Upper lobe of left lung (tissue), 4 donors: ENCODE results near the gene DDAH1.

ENCODE experiments used
- CTCF ChIP-seq, 6 experiments: fragments of 450-650 bp in 4 of 6; fragments of 200-600 bp in 2 of 6; sonication (generic) in 2 of 6; IDR thresholded peaks; one replicate each; pipeline ENCODE4 v1.5.1; 2016 to 2019; ENCODE audit warnings: antibody characterized with exemption in 6 of 6
- POLR2AphosphoS5 ChIP-seq, 2 donors: sonication (generic); formaldehyde crosslinking; IDR thresholded peaks; one replicate each; pipeline ENCODE4 v1.5.1; 2017; ENCODE audit warnings: antibody characterized with exemption in 2 of 2

GRCh38 chr1:85444381-85444780 is 20.6 kb downstream of the DDAH1 start:
- no peak for TF ChIP-seq CTCF (IDR thresholded peaks at IDR 0.05)
- no peak for TF ChIP-seq POLR2AphosphoS5 (IDR thresholded peaks at IDR 0.05)
